GM19351 (cell line): Measurements from ENCODE around the gene ZNF558.

Experiments used
- ATAC-seq: cut with Tn5 transposase; IDR thresholded peaks from one replicate; pipeline ENCODE4 v1.9.1; 2021; ENCODE audit warnings: mild to moderate bottlenecking, moderate library complexity; ENCODE audit not compliant: unreplicated experiment

ZNF558 gene

GRCh38 chr19:8832132-8833021 is at the start of gene ZNF558, which contains the start of gene MBD3L1:
ZNF558 (minus strand) TSS chr19:8832304; CDS start chr19:8822659, 9,645 bp downstream.
MBD3L1 (plus strand) TSS chr19:8832377; CDS start chr19:8842679, 10,302 bp downstream.
- ATAC-seq: peak; percentile 83

- no peak for ATAC-seq
Measured at GRCh38 chr19:8881512-8881911, 49.4 kb upstream of the ZNF558 start.

- no peak for ATAC-seq
Measured at GRCh38 chr19:8880868-8881488, 48.9 kb upstream of the ZNF558 start.

GRCh38 chr19:8877854-8878705 is 46.0 kb upstream of the ZNF558 start:
- no peak for ATAC-seq

- no peak for ATAC-seq
Measured at GRCh38 chr19:8866344-8866743, 34.2 kb upstream of the ZNF558 start.

- no peak for ATAC-seq
Measured at GRCh38 chr19:8858260-8858659, 26.2 kb upstream of the ZNF558 start.

- ATAC-seq: no peak
Measured at GRCh38 chr19:8850488-8850887, 18.4 kb upstream of the ZNF558 start.

- no peak for ATAC-seq
Measured at GRCh38 chr19:8849232-8849631, 17.1 kb upstream of the ZNF558 start.

- no peak for ATAC-seq
Measured at GRCh38 chr19:8846819-8847218, 14.7 kb upstream of the ZNF558 start.

- ATAC-seq: no peak
Measured at GRCh38 chr19:8840708-8841107, 8.6 kb upstream of the ZNF558 start.

- no peak for ATAC-seq
Measured at GRCh38 chr19:8835877-8836276, 3.8 kb upstream of the ZNF558 start.

GRCh38 chr19:8835446-8835845 is 3.3 kb upstream of the ZNF558 start:
- no peak for ATAC-seq

GRCh38 chr19:8831832-8832131 is 322 bp downstream of the ZNF558 start:
- peak; percentile 30 for ATAC-seq

- ATAC-seq: no peak
Measured at GRCh38 chr19:8831373-8831772, 731 bp downstream of the ZNF558 start.

- ATAC-seq: no peak
Measured at GRCh38 chr19:8827277-8827676, 4.8 kb downstream of the ZNF558 start.

- no peak for ATAC-seq
Measured at GRCh38 chr19:8826371-8826770, 5.7 kb downstream of the ZNF558 start.

- no peak for ATAC-seq
Measured at GRCh38 chr19:8821748-8822241, 10.3 kb downstream of the ZNF558 start.

GRCh38 chr19:8820234-8820633 is 11.9 kb downstream of the ZNF558 start:
- no peak for ATAC-seq

GRCh38 chr19:8815780-8816179 is 16.3 kb downstream of the ZNF558 start:
- no peak for ATAC-seq

- no peak for ATAC-seq
Measured at GRCh38 chr19:8814176-8814575, 17.9 kb downstream of the ZNF558 start.
